Measurements from ENCODE around the gene MCCC1. TPM values are rescaled to one million over a fixed set of nuclear protein-coding genes. Genes with fewer than 3 reads are reported as not detected.

Gene MCCC1
- total RNA-seq, 1 experiment from 2014 or later: 12.6 TPM

GRCh38 chr3:183061391-183062172 is 37.7 kb downstream of the MCCC1 start:
- Histone ChIP-seq H3K27ac (ENCODE audit: low read depth, low read length) (no peak overlapping the region), H3K9me3 (ENCODE audit: control insufficient read depth in 1 of 2, insufficient read depth in 1 of 2, low read depth in 1 of 2, low read length in 2 of 2) (no peaks in the 10 kb centered on the region), H3K79me2 (ENCODE audit: insufficient read depth, low read length) (no peaks in the 10 kb centered on the region), H4K20me1 (ENCODE audit: insufficient read depth) (no peaks in the 10 kb centered on the region), H2AFZ (ENCODE audit: low read depth, low read length, poor library complexity, severe bottlenecking) (no peak overlapping the region), H3K9me2 (ENCODE audit: insufficient read depth) (no peaks in the 10 kb centered on the region), H3K9ac (ENCODE audit: low read length) (no peak overlapping the region), H3K36me3 (ENCODE audit: control insufficient read depth in 1 of 2, insufficient read depth in 2 of 2, low read length in 2 of 2) (no peaks in the 10 kb centered on the region), H3K4me1 (ENCODE audit: control insufficient read depth in 1 of 2, insufficient read depth in 2 of 2, low read length in 2 of 2) (0 out of 4 replicates have a peak, but pooled peaks cover 0 to 4% of the 10 kb centered on the region in 2 experiments), H3K4me3 (replicated peaks in 1 of 2; ENCODE audit: low read depth in 1 of 2, low read length in 2 of 2) (no peak overlapping the region), H3K27me3 (ENCODE audit: insufficient read depth, low read length) (no peaks in the 10 kb centered on the region), H3K4me2 (ENCODE audit: low read length) (no peak overlapping the region)
- DNase-seq (ENCODE audit: low read depth, low spot score) (no peak), ATAC-seq (no peak)
- TF ChIP-seq SRF (IDR thresholded peaks at IDR 0.05; ENCODE audit: low read depth) (no peak), RAD21 (IDR thresholded peaks at IDR 0.05; ENCODE audit: low read depth) (no peak), ZBTB33 (IDR thresholded peaks at IDR 0.05; ENCODE audit: extremely low read depth, insufficient replicate concordance, low read length) (no peak), ZNF274 (IDR thresholded peaks at IDR 0.05; ENCODE audit: low read depth, low read length) (no peak), CTCF (IDR thresholded peaks at IDR 0.05 in 2 of 3, conservative IDR thresholded peaks at IDR 0.05 in 1 of 3; ENCODE audit: borderline replicate concordance in 1 of 3, insufficient read depth in 1 of 3, low read depth in 2 of 3, low read length in 2 of 3) (no peak), FOSL1 (IDR thresholded peaks at IDR 0.05; ENCODE audit: low read depth) (no peak), EGR1 (IDR thresholded peaks at IDR 0.05; ENCODE audit: low read depth) (no peak), CBX3 (IDR thresholded peaks at IDR 0.05; ENCODE audit: low read depth) (no peak), EZH2phosphoT487 (IDR thresholded peaks at IDR 0.05; ENCODE audit: borderline replicate concordance) (no peak)
- POLR2A ChIA-PET: no interaction called here
- CTCF ChIA-PET: no interaction called here
- intact Hi-C loops (cut with micrococcal nuclease): no loop called here
- BruUV-seq (replicated peaks): no TSS peak
- RAD21 ChIA-PET (ENCODE audit: low non-redundant PET in 1 of 2, low total read pairs in 2 of 2, uncharacterized antibody in 2 of 2, unreplicated experiment in 2 of 2): no interaction called here
